Measurements from ENCODE around the gene GRPEL1. TPM values are rescaled to one million over a fixed set of nuclear protein-coding genes. Genes with fewer than 3 reads are reported as not detected.
A peak's percentile ranks its signal among the peaks of the same experiment; 100 is the strongest.

Gene GRPEL1
- total and polyA plus RNA-seq, 2 of the 4 experiments (the other 2 are of a cell fraction) = 33.0 to 33.9 TPM

DNA sequence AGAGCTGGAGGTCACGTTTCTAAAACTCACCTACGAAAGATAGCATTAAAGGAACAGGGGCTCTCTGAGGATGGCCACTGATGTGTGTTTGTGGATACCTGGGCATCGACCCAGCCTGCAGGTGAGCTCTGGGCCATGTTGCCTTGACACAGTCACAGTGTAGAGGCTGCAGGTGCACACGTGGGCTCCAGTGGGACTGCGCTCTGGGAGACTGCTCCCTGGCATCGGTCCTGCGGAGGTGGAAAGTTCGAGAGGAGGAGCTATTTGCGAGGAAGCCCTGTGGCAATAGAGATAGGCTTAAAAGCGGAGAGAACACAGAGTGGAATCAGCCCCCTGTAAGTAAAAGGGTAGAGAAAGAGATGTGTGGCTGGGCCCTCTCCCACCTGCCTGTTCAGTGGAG, 37.0 kb downstream of the GRPEL1 start:
- no peak overlapping the region for H3K27ac ChIP-seq (ENCODE audit: insufficient read depth, low read length)
- no peak overlapping the region for H3K4me3 ChIP-seq (ENCODE audit: insufficient read depth, low read depth, low read length)
- H3K9ac ChIP-seq (ENCODE audit: low read depth, low read length) = no peak overlapping the region
- no peak overlapping the region for H2BK15ac ChIP-seq (ENCODE audit: low read depth, low read length)
- H2BK120ac ChIP-seq (ENCODE audit: low read depth, low read length) = no peak overlapping the region
- H2BK5ac ChIP-seq (ENCODE audit: low read depth, low read length, poor library complexity, severe bottlenecking) = no peak overlapping the region
- dilution Hi-C loops (cut with HindIII; ENCODE audit: low sequenced_read_pairs, unreplicated experiment) = no loop called here
- no peak overlapping the region for H2BK20ac ChIP-seq (ENCODE audit: low read depth, low read length)
- H3K4ac ChIP-seq (ENCODE audit: low read depth, low read length) = no peak overlapping the region
- peaks cover 51% of the 10 kb centered on the region for H3K36me3 ChIP-seq (ENCODE audit: control insufficient read depth, insufficient read depth, low read length)
- ChIA-PET POLR2A (ENCODE audit: unreplicated experiment) (no interaction called here), CTCF (interaction anchor here (1.0 kb wide), 1 partner anchor 12 kb away, joined by 3 read pairs; the partner anchor contains the start of gene TADA2B)
- H2AK5ac ChIP-seq (ENCODE audit: low read depth, low read length) = no peak overlapping the region
- no peak overlapping the region for H4K8ac ChIP-seq (ENCODE audit: low read depth in 2 of 2, low read length in 2 of 2)
- peaks cover 3 to 34% of the 10 kb centered on the region in 2 experiments; a peak in 2 of 4 replicates for H3K79me1 ChIP-seq (ENCODE audit: low read depth in 1 of 2, low read length in 2 of 2)
- no peak overlapping the region for H4K91ac ChIP-seq (ENCODE audit: insufficient read depth, low read depth, low read length)
- WGBS, 2 experiments (ENCODE audit: extremely low coverage in 2 of 2, insufficient read length in 1 of 2) = 93% methylated on average over 3 of the region's 10 CpGs; no CpG with 5 or more reads in 1 of the 2 experiments
- intact Hi-C loops (cut with micrococcal nuclease) = no loop called here
- H4K20me1 ChIP-seq (ENCODE audit: insufficient read depth, low read length) = no peaks in the 10 kb centered on the region; the same call in 1 of the 2 replicates
- TF ChIP-seq MXI1 (IDR thresholded peaks at IDR 0.05; ENCODE audit: borderline replicate concordance, low read depth, low read length) (no peak), RFX5 (IDR thresholded peaks at IDR 0.05; ENCODE audit: low read depth, low read length) (no peak), CEBPB (IDR thresholded peaks at IDR 0.05; ENCODE audit: low read depth, low read length) (no peak)
- no peak overlapping the region for H2AFZ ChIP-seq (replicated peaks; ENCODE audit: low read length, poor library complexity)
- peaks cover 29% of the 10 kb centered on the region for H3K9me1 ChIP-seq (ENCODE audit: insufficient read depth, low read length)
- no peaks in the 10 kb centered on the region for H3K9me3 ChIP-seq (ENCODE audit: control insufficient read depth, insufficient read depth, low read length)
- TSS peak; percentile 71 for BruUV-seq (replicated peaks)
- no peak overlapping the region for H4K5ac ChIP-seq (ENCODE audit: low read depth, low read length)
- in situ Hi-C loops (cut with MboI; ENCODE audit: low sequenced_read_pairs) = no loop called here
- peak overlapping the region; percentile 53 for H2AK9ac ChIP-seq (replicated peaks; ENCODE audit: low read depth, low read length, poor library complexity)
- H3K18ac ChIP-seq (ENCODE audit: low read depth, low read length) = no peak overlapping the region
- H3K56ac ChIP-seq (ENCODE audit: extremely low read depth, insufficient read depth, low read length) = no peak overlapping the region
- H3K23ac ChIP-seq (ENCODE audit: low read depth, low read length) = no peak overlapping the region
- no peak overlapping the region for H3K4me2 ChIP-seq (ENCODE audit: low read depth, low read length)
- no peaks in the 10 kb centered on the region for H3K27me3 ChIP-seq (ENCODE audit: control insufficient read depth, insufficient read depth, low read length)
- no peak overlapping the region for H3K14ac ChIP-seq (replicated peaks; ENCODE audit: low read depth, low read length)
- ATAC-seq (ENCODE audit: low read depth) (no peak), DNase-seq (no peak)
- peaks cover 11% of the 10 kb centered on the region for H3K4me1 ChIP-seq (ENCODE audit: control insufficient read depth, insufficient read depth, low read length)

Measured in IMR-90 (cell line).